Measurements from ENCODE around the gene FAHD1.

DNA sequence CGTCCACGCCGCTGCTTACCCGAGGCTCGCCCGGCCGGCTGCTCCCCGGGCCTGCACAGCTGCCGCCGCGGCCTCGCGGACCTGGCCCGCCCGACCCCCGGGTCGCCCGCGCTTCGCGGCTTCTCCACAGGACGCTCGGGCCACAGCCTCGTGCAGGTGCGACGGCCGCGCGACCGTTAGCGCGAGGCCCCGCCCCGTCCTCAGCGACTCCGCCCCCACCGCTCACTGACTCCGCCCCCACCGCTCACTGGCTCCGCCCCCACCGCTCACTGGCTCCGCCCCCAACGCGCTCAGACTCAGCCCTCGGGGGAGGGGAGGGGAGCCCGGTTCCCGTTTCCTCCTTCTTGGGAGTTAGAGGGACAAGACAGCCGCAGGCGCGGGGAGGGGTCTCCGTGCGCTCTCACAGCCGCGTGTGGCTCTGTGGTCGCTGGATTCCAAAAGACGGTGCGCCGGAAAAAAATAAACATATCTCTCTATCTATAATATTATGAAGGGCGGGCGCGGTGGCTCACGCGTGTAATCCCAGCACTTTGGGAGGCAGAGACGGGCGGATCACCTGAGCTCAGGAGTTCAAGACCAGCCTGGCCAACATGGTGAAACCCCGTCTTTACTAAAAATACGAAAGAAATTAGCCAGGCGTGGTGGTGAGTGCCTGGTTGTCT is 45.1 kb downstream of the FAHD1 start, which contains the start of gene MEIOB:
- TF ChIP-seq EZH2phosphoT487 (IDR thresholded peaks at IDR 0.05; ENCODE audit: borderline replicate concordance, low read length), result no peak
- TF ChIP-seq, protein P1, sequence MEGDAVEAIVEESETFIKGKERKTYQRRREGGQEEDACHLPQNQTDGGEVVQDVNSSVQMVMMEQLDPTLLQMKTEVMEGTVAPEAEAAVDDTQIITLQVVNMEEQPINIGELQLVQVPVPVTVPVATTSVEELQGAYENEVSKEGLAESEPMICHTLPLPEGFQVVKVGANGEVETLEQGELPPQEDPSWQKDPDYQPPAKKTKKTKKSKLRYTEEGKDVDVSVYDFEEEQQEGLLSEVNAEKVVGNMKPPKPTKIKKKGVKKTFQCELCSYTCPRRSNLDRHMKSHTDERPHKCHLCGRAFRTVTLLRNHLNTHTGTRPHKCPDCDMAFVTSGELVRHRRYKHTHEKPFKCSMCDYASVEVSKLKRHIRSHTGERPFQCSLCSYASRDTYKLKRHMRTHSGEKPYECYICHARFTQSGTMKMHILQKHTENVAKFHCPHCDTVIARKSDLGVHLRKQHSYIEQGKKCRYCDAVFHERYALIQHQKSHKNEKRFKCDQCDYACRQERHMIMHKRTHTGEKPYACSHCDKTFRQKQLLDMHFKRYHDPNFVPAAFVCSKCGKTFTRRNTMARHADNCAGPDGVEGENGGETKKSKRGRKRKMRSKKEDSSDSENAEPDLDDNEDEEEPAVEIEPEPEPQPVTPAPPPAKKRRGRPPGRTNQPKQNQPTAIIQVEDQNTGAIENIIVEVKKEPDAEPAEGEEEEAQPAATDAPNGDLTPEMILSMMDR (IDR thresholded peaks at IDR 0.05; ENCODE audit: low read depth, low read length, poor library complexity, severe bottlenecking), result no peak
